Effector memory CD8-positive, alpha-beta T cell (primary cell): ENCODE measurements around the gene HTRA3.

Source experiments
- ATAC-seq: fragments of 150-1000 bp; cut with Tn5 transposase; replicated peaks from 2 replicates; pipeline ENCODE4 v1.10.0; 2021; ENCODE audit warnings: mild to moderate bottlenecking, moderate library complexity
- DNase-seq, 3 experiments: peaks; one replicate each; pipeline ENCODE4 v3.0.0; 2021
- H3K27ac Mint-ChIP-seq, 2 donors: one replicate each; pipeline ENCODE4 v1.8.0; 2022; ENCODE audit warnings: mild to moderate bottlenecking in 2 of 2, mixed read lengths in 2 of 2, moderate library complexity in 2 of 2
- H3K27me3 Mint-ChIP-seq, 2 donors: one replicate each; pipeline ENCODE4 v1.8.0; 2022; ENCODE audit warnings: mixed read lengths in 2 of 2
- H3K36me3 Mint-ChIP-seq: one replicate; pipeline ENCODE4 v1.8.0; 2022; ENCODE audit warnings: mild to moderate bottlenecking, moderate library complexity, mixed read lengths; ENCODE audit not compliant: insufficient read depth
- H3K4me1 Mint-ChIP-seq, 2 donors: one replicate each; pipeline ENCODE4 v1.8.0; 2022; ENCODE audit warnings: low read depth in 2 of 2, mixed read lengths in 2 of 2
- H3K4me3 Mint-ChIP-seq, 2 donors: one replicate each; pipeline ENCODE4 v1.8.0; 2022; ENCODE audit warnings: mild to moderate bottlenecking in 2 of 2, mixed read lengths in 2 of 2, moderate library complexity in 2 of 2
- H3K9me3 Mint-ChIP-seq, 2 donors: one replicate each; pipeline ENCODE4 v1.8.0; 2022; ENCODE audit warnings: mixed read lengths in 2 of 2

HTRA3 gene

GRCh38 chr4:8307714-8308113 lies 38.2 kb downstream of the HTRA3 start:
- Mint-ChIP-seq H3K27ac (no peak overlapping the region), H3K27me3 (peaks cover 40 to 63% of the 10 kb centered on the region in 2 donors), H3K4me3 (no peak overlapping the region), H3K9me3 (no peaks in the 10 kb centered on the region), H3K36me3 (no peaks in the 10 kb centered on the region), H3K4me1 (no peaks in the 10 kb centered on the region)
- DNase-seq (no peak), ATAC-seq (no peak)

GRCh38 chr4:8308144-8308543 lies 38.6 kb downstream of the HTRA3 start:
- no peaks in the 10 kb centered on the region for H3K4me1 Mint-ChIP-seq
- ATAC-seq (no peak), DNase-seq (no peak)
- no peak overlapping the region for H3K27ac Mint-ChIP-seq
- H3K9me3 Mint-ChIP-seq: no peaks in the 10 kb centered on the region
- peaks cover 40 to 59% of the 10 kb centered on the region in 2 donors for H3K27me3 Mint-ChIP-seq
- no peak overlapping the region for H3K4me3 Mint-ChIP-seq
- no peaks in the 10 kb centered on the region for H3K36me3 Mint-ChIP-seq

- no peaks in the 10 kb centered on the region for H3K9me3 Mint-ChIP-seq
- no peaks in the 10 kb centered on the region for H3K4me1 Mint-ChIP-seq
- ATAC-seq (no peak), DNase-seq (no peak)
- no peaks in the 10 kb centered on the region for H3K36me3 Mint-ChIP-seq
- H3K4me3 Mint-ChIP-seq: no peak overlapping the region
- no peak overlapping the region for H3K27ac Mint-ChIP-seq
- peaks cover 34 to 51% of the 10 kb centered on the region in 2 donors for H3K27me3 Mint-ChIP-seq
Measured at GRCh38 chr4:8308856-8309771, 39.6 kb downstream of the HTRA3 start.

GRCh38 chr4:8310306-8310705 lies 40.8 kb downstream of the HTRA3 start:
- Mint-ChIP-seq H3K4me3 (no peak overlapping the region), H3K27ac (no peak overlapping the region), H3K27me3 (peaks cover 39 to 62% of the 10 kb centered on the region in 2 donors), H3K9me3 (no peaks in the 10 kb centered on the region), H3K4me1 (no peaks in the 10 kb centered on the region), H3K36me3 (no peaks in the 10 kb centered on the region)
- DNase-seq (no peak), ATAC-seq (no peak)

GRCh38 chr4:8311101-8312068 lies 41.8 kb downstream of the HTRA3 start:
- ATAC-seq (no peak), DNase-seq (no peak)
- Mint-ChIP-seq H3K36me3 (no peaks in the 10 kb centered on the region), H3K27me3 (peaks cover 44 to 58% of the 10 kb centered on the region in 2 donors), H3K4me3 (no peak overlapping the region), H3K27ac (no peak overlapping the region), H3K4me1 (no peaks in the 10 kb centered on the region), H3K9me3 (no peaks in the 10 kb centered on the region)

GRCh38 chr4:8312069-8312445 lies 42.5 kb downstream of the HTRA3 start:
- H3K36me3 Mint-ChIP-seq: no peaks in the 10 kb centered on the region
- H3K4me3 Mint-ChIP-seq: no peak overlapping the region
- H3K27ac Mint-ChIP-seq: no peak overlapping the region
- ATAC-seq (no peak), DNase-seq (no peak)
- H3K4me1 Mint-ChIP-seq: no peaks in the 10 kb centered on the region
- H3K9me3 Mint-ChIP-seq: no peaks in the 10 kb centered on the region
- peaks cover 44 to 53% of the 10 kb centered on the region in 2 donors for H3K27me3 Mint-ChIP-seq

GRCh38 chr4:8312976-8313375 lies 43.4 kb downstream of the HTRA3 start:
- no peaks in the 10 kb centered on the region for H3K36me3 Mint-ChIP-seq
- no peaks in the 10 kb centered on the region for H3K4me1 Mint-ChIP-seq
- H3K27ac Mint-ChIP-seq: no peak overlapping the region
- no peaks in the 10 kb centered on the region for H3K9me3 Mint-ChIP-seq
- ATAC-seq: no peak
- no peak overlapping the region for H3K4me3 Mint-ChIP-seq
- no peak for DNase-seq
- peaks cover 44 to 53% of the 10 kb centered on the region in 2 donors for H3K27me3 Mint-ChIP-seq

- ATAC-seq: no peak
- no peak for DNase-seq
- Mint-ChIP-seq H3K9me3 (no peaks in the 10 kb centered on the region), H3K36me3 (no peaks in the 10 kb centered on the region), H3K27ac (no peak overlapping the region), H3K4me3 (no peak overlapping the region), H3K27me3 (peaks cover 34 to 47% of the 10 kb centered on the region in 2 donors), H3K4me1 (no peaks in the 10 kb centered on the region)
Measured at GRCh38 chr4:8314691-8315255, 45.2 kb downstream of the HTRA3 start.

- DNase-seq: no peak
- no peaks in the 10 kb centered on the region for H3K4me1 Mint-ChIP-seq
- no peaks in the 10 kb centered on the region for H3K36me3 Mint-ChIP-seq
- no peak overlapping the region for H3K27ac Mint-ChIP-seq
- ATAC-seq: no peak
- H3K27me3 Mint-ChIP-seq: peaks cover 26 to 38% of the 10 kb centered on the region in 2 donors
- no peak overlapping the region for H3K4me3 Mint-ChIP-seq
- H3K9me3 Mint-ChIP-seq: no peaks in the 10 kb centered on the region
Measured at GRCh38 chr4:8315435-8316250, 46.1 kb downstream of the HTRA3 start.

GRCh38 chr4:8316251-8316771 lies 46.8 kb downstream of the HTRA3 start:
- no peaks in the 10 kb centered on the region for H3K9me3 Mint-ChIP-seq
- DNase-seq (no peak), ATAC-seq (no peak)
- no peaks in the 10 kb centered on the region for H3K4me1 Mint-ChIP-seq
- no peak overlapping the region for H3K4me3 Mint-ChIP-seq
- no peaks in the 10 kb centered on the region for H3K36me3 Mint-ChIP-seq
- H3K27ac Mint-ChIP-seq: no peak overlapping the region
- peaks cover 19 to 31% of the 10 kb centered on the region in 2 donors for H3K27me3 Mint-ChIP-seq

- no peak for DNase-seq
- no peak overlapping the region for H3K4me3 Mint-ChIP-seq
- no peaks in the 10 kb centered on the region for H3K36me3 Mint-ChIP-seq
- H3K9me3 Mint-ChIP-seq: no peaks in the 10 kb centered on the region
- no peak overlapping the region for H3K27ac Mint-ChIP-seq
- peaks cover 16 to 25% of the 10 kb centered on the region in 2 donors for H3K27me3 Mint-ChIP-seq
- H3K4me1 Mint-ChIP-seq: no peaks in the 10 kb centered on the region
- ATAC-seq: no peak
Measured at GRCh38 chr4:8316911-8317351, 47.4 kb downstream of the HTRA3 start.

GRCh38 chr4:8317474-8317873 lies 47.9 kb downstream of the HTRA3 start:
- Mint-ChIP-seq H3K27me3 (peaks cover 12 to 20% of the 10 kb centered on the region in 2 donors), H3K9me3 (no peaks in the 10 kb centered on the region), H3K4me1 (no peaks in the 10 kb centered on the region), H3K27ac (no peak overlapping the region), H3K4me3 (no peak overlapping the region), H3K36me3 (no peaks in the 10 kb centered on the region)
- DNase-seq (no peak), ATAC-seq (no peak)
